H9 (cell line): Measurements from ENCODE around the gene FRY. TPM values are rescaled to one million over a fixed set of nuclear protein-coding genes. Genes with fewer than 3 reads are reported as not detected.
A peak's percentile ranks its signal among the peaks of the same experiment; 100 is the strongest.

Experiments used
- DNase-seq: peaks from one replicate; pipeline ENCODE4 v3.0.0-alpha.2; 2017
- H2AFZ ChIP-seq: one replicate; pipeline ENCODE4 v1.6.1; 2013; ENCODE audit warnings: mild to moderate bottlenecking, low read length, control low read depth, moderate library complexity
- H2AK5ac ChIP-seq: 2 replicates; pipeline ENCODE4 v1.6.1; 2013; ENCODE audit warnings: low read length, control low read depth, mixed read lengths; ENCODE audit not compliant: insufficient read length
- H2BK120ac ChIP-seq: one replicate; pipeline ENCODE4 v1.6.1; 2013; ENCODE audit warnings: low read depth, mild to moderate bottlenecking, low read length, control low read depth, inconsistent platforms; ENCODE audit not compliant: poor library complexity, severe bottlenecking
- H2BK12ac ChIP-seq: 2 replicates; pipeline ENCODE4 v1.6.1; 2013; ENCODE audit warnings: low read length, control low read depth, mixed read lengths, low read depth; ENCODE audit not compliant: insufficient read length
- H2BK15ac ChIP-seq: 2 replicates; pipeline ENCODE4 v1.6.1; 2013; ENCODE audit warnings: low read depth, low read length, control low read depth
- H2BK20ac ChIP-seq: one replicate; pipeline ENCODE4 v1.6.1; 2013; ENCODE audit warnings: low read depth, mild to moderate bottlenecking, low read length, control low read depth, inconsistent platforms; ENCODE audit not compliant: poor library complexity, severe bottlenecking
- H2BK5ac ChIP-seq: 2 replicates; pipeline ENCODE4 v1.6.1; 2013; ENCODE audit warnings: low read length, control low read depth, mixed read lengths; ENCODE audit not compliant: insufficient read length
- H3K14ac ChIP-seq: 2 replicates; pipeline ENCODE4 v1.6.1; 2013; ENCODE audit warnings: low read length, control low read depth; ENCODE audit not compliant: insufficient read depth
- H3K18ac ChIP-seq: 2 replicates; pipeline ENCODE4 v1.6.1; 2013; ENCODE audit warnings: low read depth, mild to moderate bottlenecking, mixed read lengths, low read length, control low read depth; ENCODE audit not compliant: insufficient read length
- H3K23ac ChIP-seq: 2 replicates; pipeline ENCODE4 v1.6.1; 2013; ENCODE audit warnings: low read length, control low read depth, mixed read lengths, low read depth; ENCODE audit not compliant: insufficient read length
- H3K23me2 ChIP-seq: 2 replicates; pipeline ENCODE4 v1.6.1; 2013; ENCODE audit warnings: low read depth, mild to moderate bottlenecking, mixed read lengths, low read length, control low read depth; ENCODE audit not compliant: insufficient read length, poor library complexity, severe bottlenecking
- H3K27ac ChIP-seq: 2 replicates; pipeline ENCODE4 v1.5.1; 2013; ENCODE audit warnings: low read length, control low read depth, mixed read lengths, low read depth; ENCODE audit not compliant: insufficient read length
- H3K27me3 ChIP-seq: 2 replicates; pipeline ENCODE4 v1.6.1; 2013; ENCODE audit warnings: low read length, control low read depth, inconsistent platforms; ENCODE audit not compliant: insufficient read depth
- H3K4ac ChIP-seq: 2 replicates; pipeline ENCODE4 v1.6.1; 2013; ENCODE audit warnings: low read depth, mild to moderate bottlenecking, control low read depth, inconsistent platforms, low read length, moderate library complexity
- H3K4me1 ChIP-seq: 2 replicates; pipeline ENCODE4 v1.6.1; 2013; ENCODE audit warnings: low read length, control low read depth, inconsistent platforms; ENCODE audit not compliant: insufficient read depth
- H3K4me2 ChIP-seq: 2 replicates; pipeline ENCODE4 v1.6.1; 2013; ENCODE audit warnings: low read length, control low read depth, mixed read lengths; ENCODE audit not compliant: insufficient read length, insufficient read depth
- H3K56ac ChIP-seq: 2 replicates; pipeline ENCODE4 v1.6.1; 2013; ENCODE audit warnings: low read depth, mild to moderate bottlenecking, mixed read lengths, low read length, control low read depth; ENCODE audit not compliant: insufficient read length
- H3K79me1 ChIP-seq: 2 replicates; pipeline ENCODE4 v1.6.1; 2013; ENCODE audit warnings: low read depth, mild to moderate bottlenecking, moderate library complexity, low read length, control low read depth, inconsistent platforms; ENCODE audit not compliant: insufficient read depth, poor library complexity, severe bottlenecking
- H3K79me2 ChIP-seq: 2 replicates; pipeline ENCODE4 v1.6.1; 2013; ENCODE audit warnings: low read length, control low read depth, inconsistent platforms; ENCODE audit not compliant: insufficient read depth
- H3K9ac ChIP-seq: 2 replicates; pipeline ENCODE4 v1.6.1; 2013; ENCODE audit warnings: low read length, control low read depth, mixed read lengths; ENCODE audit not compliant: insufficient read length; ENCODE audit errors: extremely low read depth
- H3K9me3 ChIP-seq: one replicate; pipeline ENCODE4 v1.6.1; 2013; ENCODE audit warnings: low read depth, low read length, inconsistent platforms; ENCODE audit not compliant: control insufficient read depth
- H3T11ph ChIP-seq: one replicate; pipeline ENCODE4 v1.6.1; 2013; ENCODE audit warnings: mild to moderate bottlenecking, low read length, control low read depth, inconsistent platforms
- H4K20me1 ChIP-seq: one replicate; pipeline ENCODE4 v1.6.1; 2013; ENCODE audit not compliant: control insufficient read depth, insufficient read length, insufficient read depth
- H4K5ac ChIP-seq: 2 replicates; pipeline ENCODE4 v1.6.1; 2013; ENCODE audit warnings: low read depth, mild to moderate bottlenecking, mixed read lengths, low read length, control low read depth; ENCODE audit not compliant: insufficient read length
- H4K8ac ChIP-seq: replicated peaks from 2 replicates; pipeline ENCODE4 v1.6.1; 2013; ENCODE audit warnings: low read length, control low read depth, mixed read lengths, low read depth; ENCODE audit not compliant: insufficient read length
- H4K91ac ChIP-seq: 2 replicates; pipeline ENCODE4 v1.6.1; 2013; ENCODE audit warnings: low read depth, mild to moderate bottlenecking, moderate library complexity, mixed read lengths, low read length, control low read depth; ENCODE audit not compliant: insufficient read length
- H3K27ac Mint-ChIP-seq, 3 experiments: 2 replicates in 2 of 3; 3 replicates in 1 of 3; pipeline ENCODE4 v1.8.0; 2020 to 2021; ENCODE audit warnings: mixed read lengths in 3 of 3, mild to moderate bottlenecking in 1 of 3, moderate library complexity in 1 of 3
- H3K27me3 Mint-ChIP-seq: 2 replicates; pipeline ENCODE4 v1.8.0; 2021; ENCODE audit warnings: low read depth, mild to moderate bottlenecking, moderate library complexity, mixed read lengths
- H3K36me3 Mint-ChIP-seq, 3 experiments: 2 replicates in 2 of 3; 3 replicates in 1 of 3; pipeline ENCODE4 v1.8.0; 2020 to 2021; ENCODE audit warnings: low read depth in 3 of 3, mixed read lengths in 3 of 3; ENCODE audit not compliant: insufficient read depth in 1 of 3
- H3K4me1 Mint-ChIP-seq, 2 experiments: 2 replicates each; pipeline ENCODE4 v1.8.0; 2020; ENCODE audit warnings: mixed read lengths in 2 of 2
- H3K4me3 Mint-ChIP-seq, 2 experiments: 2 replicates in 1 of 2; 3 replicates in 1 of 2; pipeline ENCODE4 v1.8.0; 2020 to 2021; ENCODE audit warnings: mild to moderate bottlenecking in 2 of 2, mixed read lengths in 2 of 2, moderate library complexity in 1 of 2
- H3K9me3 Mint-ChIP-seq, 2 experiments: 2 replicates in 1 of 2; 3 replicates in 1 of 2; pipeline ENCODE4 v1.8.0; 2020; ENCODE audit warnings: mild to moderate bottlenecking in 2 of 2, mixed read lengths in 2 of 2, moderate library complexity in 1 of 2
- CTCF ChIP-seq: fragments of 200-600 bp; sonication (generic); conservative IDR thresholded peaks from 3 replicates; pipeline ENCODE4 v1.8.0; 2021; ENCODE audit warnings: antibody characterized with exemption, mild to moderate bottlenecking
- WGBS: extraction: QIAGEN DNeasy Blood & Tissue Kit; methylation state at CpG from one replicate; pipeline ENCODE4 v1.1.7; 2013; ENCODE audit warnings: missing lambda C conversion rate, low lambda C conversion rate, mixed read lengths; ENCODE audit not compliant: insufficient read length; ENCODE audit errors: extremely low coverage; 5-methylcytosine and 5-hydroxymethylcytosine counted together
- total RNA-seq: library from RNA; stranded (reverse); gene quantifications from 2 replicates; pipeline ENCODE4 v1.2.1, GENCODE V29; 2021

Gene FRY
- total RNA-seq, 1 experiment from 2014 or later = 5.2 TPM

- Histone ChIP-seq H2BK20ac (no peak overlapping the region), H3K4me2 (no peak overlapping the region), H3K18ac (no peak overlapping the region), H3K27me3 (no peaks in the 10 kb centered on the region), H2BK120ac (no peak overlapping the region), H4K8ac (no peak overlapping the region), H4K91ac (no peak overlapping the region), H2BK12ac (no peak overlapping the region), H2AK5ac (no peak overlapping the region), H3K4ac (no peak overlapping the region), H2AFZ (no peak overlapping the region), H2BK15ac (no peak overlapping the region), H3K9ac (no peak overlapping the region), H2BK5ac (no peak overlapping the region), H3K27ac (no peak overlapping the region), H3K4me1 (no peaks in the 10 kb centered on the region), H3K23ac (no peak overlapping the region), H3K79me2 (no peaks in the 10 kb centered on the region), H4K20me1 (no peaks in the 10 kb centered on the region), H3K9me3 (no peaks in the 10 kb centered on the region), H3K79me1 (no peaks in the 10 kb centered on the region), H3K23me2 (no peaks in the 10 kb centered on the region), H3K14ac (no peak overlapping the region), H4K5ac (no peak overlapping the region), H3K56ac (no peak overlapping the region), H3T11ph (no peak overlapping the region)
- Mint-ChIP-seq H3K27me3 (no peaks in the 10 kb centered on the region), H3K9me3 (peaks cover 5 to 7% of the 10 kb centered on the region in 2 experiments; a peak in 3 of 5 replicates), H3K4me1 (peaks cover 0 to 13% of the 10 kb centered on the region in 2 experiments; a peak in 2 of 4 replicates), H3K4me3 (no peak overlapping the region), H3K27ac (peak overlapping the region in 1 of 3 experiments; percentile 65; a peak in 1 of 7 replicates), H3K36me3 (peaks cover 2 to 14% (median 2%) of the 10 kb centered on the region in 3 experiments; a peak in 3 of 7 replicates)
- no CpG with 5 or more reads among the region's 1 CpG for WGBS
- peak; percentile 36 for DNase-seq
- peak; percentile 69 for TF ChIP-seq CTCF
Measured at GRCh38 chr13:32001154-32001768, 30.3 kb upstream of the FRY start.
